Measurements from ENCODE around the gene GRIK1.

GRIK1 gene

GRCh38 chr21:29673096-29673610, 266.6 kb downstream of the GRIK1 start:
- DNase-seq (ENCODE audit: low spot score), result no peak

- DNase-seq (ENCODE audit: low spot score), result no peak
Measured at GRCh38 chr21:29671728-29672127, 268.1 kb downstream of the GRIK1 start.

GRCh38 chr21:29670228-29670627, 269.6 kb downstream of the GRIK1 start:
- DNase-seq (ENCODE audit: low spot score), result no peak

GRCh38 chr21:29669416-29669815, 270.4 kb downstream of the GRIK1 start:
- peak; percentile 9 for DNase-seq (ENCODE audit: low spot score)

GRCh38 chr21:29667651-29668050, 272.1 kb downstream of the GRIK1 start:
- no peak for DNase-seq (ENCODE audit: low spot score)

GRCh38 chr21:29664615-29665014, 275.2 kb downstream of the GRIK1 start:
- DNase-seq (ENCODE audit: low spot score), result no peak

- no peak for DNase-seq (ENCODE audit: low spot score)
Measured at GRCh38 chr21:29661672-29662442, 277.9 kb downstream of the GRIK1 start.

GRCh38 chr21:29660047-29660720, 279.6 kb downstream of the GRIK1 start:
- DNase-seq (ENCODE audit: low spot score), result no peak

GRCh38 chr21:29658934-29659203, 280.9 kb downstream of the GRIK1 start:
- no peak for DNase-seq (ENCODE audit: low spot score)

GRCh38 chr21:29658177-29658933, 281.4 kb downstream of the GRIK1 start:
- DNase-seq (ENCODE audit: low spot score), result no peak

GRCh38 chr21:29657240-29657989, 282.4 kb downstream of the GRIK1 start:
- DNase-seq (ENCODE audit: low spot score), result no peak

GRCh38 chr21:29656504-29657239, 283.1 kb downstream of the GRIK1 start:
- DNase-seq (ENCODE audit: low spot score), result peak; percentile 62

GRCh38 chr21:29655577-29655976, 284.2 kb downstream of the GRIK1 start:
- DNase-seq (ENCODE audit: low spot score), result no peak

- no peak for DNase-seq (ENCODE audit: low spot score)
Measured at GRCh38 chr21:29654855-29655254, 284.9 kb downstream of the GRIK1 start.

- DNase-seq (ENCODE audit: low spot score), result no peak
Measured at GRCh38 chr21:29654203-29654602, 285.6 kb downstream of the GRIK1 start.

- DNase-seq (ENCODE audit: low spot score), result peak; percentile 7
Measured at GRCh38 chr21:29650523-29651022, 289.2 kb downstream of the GRIK1 start.

GRCh38 chr21:29649406-29649814, 290.4 kb downstream of the GRIK1 start:
- no peak for DNase-seq (ENCODE audit: low spot score)

GRCh38 chr21:29648710-29649240, 291.0 kb downstream of the GRIK1 start:
- no peak for DNase-seq (ENCODE audit: low spot score)

GRCh38 chr21:29647353-29647781, 292.4 kb downstream of the GRIK1 start:
- DNase-seq (ENCODE audit: low spot score), result no peak
